DOHH2 (cell line): Measurements from ENCODE around the gene YIPF1.

Source experiments
- EZH2phosphoT487 ChIP-seq: fragments of 200-600 bp; sonication (generic); IDR thresholded peaks from 2 replicates; pipeline ENCODE4 v1.6.1; 2017; ENCODE audit warnings: borderline replicate concordance, mild to moderate bottlenecking, antibody characterized with exemption, low read length, moderate library complexity, mixed read lengths
- TF ChIP-seq, protein P1 (sequence below): fragments of 200-600 bp; sonication (generic); IDR thresholded peaks from one replicate; pipeline ENCODE4 v1.5.1; 2014; ENCODE audit warnings: antibody characterized with exemption, mild to moderate bottlenecking, low read depth, low read length; ENCODE audit not compliant: poor library complexity, severe bottlenecking

DNA sequence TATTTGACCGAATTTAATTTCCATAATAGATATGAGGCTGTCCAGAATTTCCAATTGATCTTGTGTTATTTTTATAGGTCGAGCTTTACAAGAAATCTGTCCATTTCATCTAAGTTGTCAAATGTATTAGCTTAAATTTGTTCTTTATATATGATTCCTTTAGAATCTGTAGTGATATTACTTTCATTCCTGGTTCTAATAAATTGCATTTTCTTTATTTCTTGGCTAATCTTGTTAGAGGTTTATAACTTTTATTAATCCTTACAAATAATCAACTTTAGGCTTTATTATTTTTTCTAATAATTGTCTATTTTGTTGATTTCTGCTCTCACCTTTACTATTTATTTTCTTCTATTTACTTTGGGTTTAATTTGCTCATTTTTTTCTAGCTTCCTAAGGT is 41.9 kb upstream of the YIPF1 start:
- TF ChIP-seq, protein P1, sequence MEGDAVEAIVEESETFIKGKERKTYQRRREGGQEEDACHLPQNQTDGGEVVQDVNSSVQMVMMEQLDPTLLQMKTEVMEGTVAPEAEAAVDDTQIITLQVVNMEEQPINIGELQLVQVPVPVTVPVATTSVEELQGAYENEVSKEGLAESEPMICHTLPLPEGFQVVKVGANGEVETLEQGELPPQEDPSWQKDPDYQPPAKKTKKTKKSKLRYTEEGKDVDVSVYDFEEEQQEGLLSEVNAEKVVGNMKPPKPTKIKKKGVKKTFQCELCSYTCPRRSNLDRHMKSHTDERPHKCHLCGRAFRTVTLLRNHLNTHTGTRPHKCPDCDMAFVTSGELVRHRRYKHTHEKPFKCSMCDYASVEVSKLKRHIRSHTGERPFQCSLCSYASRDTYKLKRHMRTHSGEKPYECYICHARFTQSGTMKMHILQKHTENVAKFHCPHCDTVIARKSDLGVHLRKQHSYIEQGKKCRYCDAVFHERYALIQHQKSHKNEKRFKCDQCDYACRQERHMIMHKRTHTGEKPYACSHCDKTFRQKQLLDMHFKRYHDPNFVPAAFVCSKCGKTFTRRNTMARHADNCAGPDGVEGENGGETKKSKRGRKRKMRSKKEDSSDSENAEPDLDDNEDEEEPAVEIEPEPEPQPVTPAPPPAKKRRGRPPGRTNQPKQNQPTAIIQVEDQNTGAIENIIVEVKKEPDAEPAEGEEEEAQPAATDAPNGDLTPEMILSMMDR, result no peak
- TF ChIP-seq EZH2phosphoT487, result no peak
